Left kidney (tissue), 8 donors: ENCODE results near the gene OR2AG1. TPM values are rescaled to one million over a fixed set of nuclear protein-coding genes. Genes with fewer than 3 reads are reported as not detected.

Experiments
- DNase-seq: peaks from one replicate; pipeline ENCODE4 v3.0.0-alpha.2; 2013
- long read RNA-seq, 8 donors: transcript quantifications; one replicate each; lab custom pipeline, GENCODE V29; 2026
- polyA plus RNA-seq: library from polyadenylated mRNA; unstranded; fragments of 120-200 nt; gene quantifications from one replicate; pipeline ENCODE4 v1.2.1, GENCODE V29; 2013; ENCODE audit not compliant: insufficient read length

OR2AG1 gene
- 0.10 TPM for polyA plus RNA-seq
- long read RNA-seq, donor 1, result 0 reads
- long read RNA-seq, donor 2, result 0 reads
- long read RNA-seq, donor 3, result 0 reads
- long read RNA-seq, donor 4, result 0 reads
- long read RNA-seq, donor 5, result 0 reads
- long read RNA-seq, donor 6, result 0 reads
- long read RNA-seq, donor 7, result 0 reads
- long read RNA-seq, donor 8, result 0 reads

GRCh38 chr11:6782720-6783119, at the start of gene OR2AG1:
OR2AG1 (plus strand) TSS chr11:6783020; CDS start chr11:6785038, 2,018 bp downstream.
- no peak for DNase-seq

GRCh38 chr11:6733326-6734275, 49.2 kb upstream of the OR2AG1 start:
- no peak for DNase-seq

- no peak for DNase-seq
Observed at GRCh38 chr11:6734616-6735015, 48.2 kb upstream of the OR2AG1 start.

GRCh38 chr11:6735306-6735705, 47.5 kb upstream of the OR2AG1 start:
- peak; percentile 17 for DNase-seq

GRCh38 chr11:6736495-6737121, 46.2 kb upstream of the OR2AG1 start:
- no peak for DNase-seq

- DNase-seq, result peak; percentile 24
Observed at GRCh38 chr11:6737872-6738466, 44.9 kb upstream of the OR2AG1 start.

GRCh38 chr11:6738590-6738989, 44.2 kb upstream of the OR2AG1 start:
- DNase-seq, result no peak

GRCh38 chr11:6742260-6742659, 40.6 kb upstream of the OR2AG1 start:
- DNase-seq, result no peak

GRCh38 chr11:6745018-6745417, 37.8 kb upstream of the OR2AG1 start:
- DNase-seq, result no peak

GRCh38 chr11:6745465-6746015, 37.3 kb upstream of the OR2AG1 start:
- no peak for DNase-seq

GRCh38 chr11:6746086-6746618, 36.7 kb upstream of the OR2AG1 start:
- no peak for DNase-seq

GRCh38 chr11:6746626-6747025, 36.2 kb upstream of the OR2AG1 start:
- no peak for DNase-seq

- DNase-seq, result no peak
Observed at GRCh38 chr11:6747097-6747668, 35.6 kb upstream of the OR2AG1 start.

- peak; percentile 41 for DNase-seq
Observed at GRCh38 chr11:6755303-6755952, 27.4 kb upstream of the OR2AG1 start.

GRCh38 chr11:6755953-6756347, 26.9 kb upstream of the OR2AG1 start:
- DNase-seq, result no peak

GRCh38 chr11:6757373-6757967, 25.4 kb upstream of the OR2AG1 start:
- peak; percentile 63 for DNase-seq

GRCh38 chr11:6771926-6772893, 10.6 kb upstream of the OR2AG1 start, which contains the start of gene OR2AG2:
OR2AG2 (minus strand) TSS chr11:6771976; CDS start chr11:6768957, 3,019 bp downstream.
- no peak for DNase-seq

GRCh38 chr11:6778518-6778917, 4.3 kb upstream of the OR2AG1 start:
- no peak for DNase-seq

GRCh38 chr11:6780829-6781228, 2.0 kb upstream of the OR2AG1 start:
- no peak for DNase-seq
